Activated T-helper 1 cell treated with Interleukin-2 at 50 U/mL for 16 hours (primary cell): ENCODE measurements around the gene KL.

ENCODE experiments used
- DNase-seq: peaks from one replicate; pipeline ENCODE4 v3.0.0-alpha.2; 2020; ENCODE audit warnings: low read depth

KL gene

DNA sequence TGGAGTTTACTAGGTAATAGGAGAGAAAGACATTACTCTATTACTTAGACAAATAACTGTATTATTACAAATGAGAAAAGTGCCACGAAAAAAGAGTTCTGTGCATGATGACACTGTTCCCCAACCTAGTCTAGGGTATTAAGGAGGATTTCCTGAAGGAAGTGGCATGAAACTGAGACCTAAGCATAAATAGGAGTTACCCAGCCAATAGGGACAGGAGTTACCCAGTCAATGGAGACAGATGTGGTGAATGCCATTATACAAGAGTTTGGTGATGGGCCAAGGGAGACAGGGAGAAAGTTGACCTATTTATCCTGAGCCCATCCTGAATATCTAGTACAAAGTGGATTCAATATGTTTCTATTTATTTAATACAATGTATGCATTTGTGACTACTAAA is 65.4 kb downstream of the KL start:
- DNase-seq: no peak

DNA sequence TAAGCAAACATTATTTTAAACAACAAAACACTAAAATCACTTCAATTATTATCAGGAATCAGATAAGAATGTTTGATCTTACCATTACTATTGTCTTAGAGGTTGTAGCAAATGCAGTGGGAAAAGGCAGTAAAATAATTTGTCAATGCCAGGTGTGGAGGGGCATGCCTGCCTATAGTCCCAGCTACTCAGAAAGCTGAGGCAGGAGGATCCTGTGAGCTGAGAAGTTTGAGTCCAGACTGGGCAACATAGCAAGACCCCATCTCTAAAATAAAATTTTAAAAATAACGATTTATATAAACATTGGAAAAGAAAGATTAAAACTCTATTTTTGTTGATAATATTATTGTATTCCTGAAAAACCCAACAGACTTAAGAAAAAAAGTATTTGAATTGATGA is 66.8 kb downstream of the KL start:
- DNase-seq: no peak

DNA sequence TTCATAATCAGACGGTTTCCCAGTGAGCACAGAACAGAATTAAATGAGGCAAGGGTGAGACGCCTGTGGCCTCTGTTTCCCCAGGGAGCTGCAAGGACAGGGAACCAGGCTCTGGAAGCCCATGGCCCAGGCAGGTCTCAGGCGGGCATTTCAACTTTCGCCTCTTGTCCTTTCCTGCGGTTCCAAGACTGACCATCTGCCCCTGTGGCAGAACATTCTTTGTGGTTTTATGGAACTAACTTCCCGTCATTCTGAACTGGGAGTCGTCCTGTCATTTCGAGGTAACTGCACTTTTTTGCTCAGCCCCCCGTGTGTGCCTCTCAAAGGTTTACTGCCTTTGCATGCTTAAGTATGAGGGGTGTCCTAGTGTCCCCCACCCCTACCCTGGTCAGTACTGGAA is 70.9 kb downstream of the KL start:
- DNase-seq: no peak

DNA sequence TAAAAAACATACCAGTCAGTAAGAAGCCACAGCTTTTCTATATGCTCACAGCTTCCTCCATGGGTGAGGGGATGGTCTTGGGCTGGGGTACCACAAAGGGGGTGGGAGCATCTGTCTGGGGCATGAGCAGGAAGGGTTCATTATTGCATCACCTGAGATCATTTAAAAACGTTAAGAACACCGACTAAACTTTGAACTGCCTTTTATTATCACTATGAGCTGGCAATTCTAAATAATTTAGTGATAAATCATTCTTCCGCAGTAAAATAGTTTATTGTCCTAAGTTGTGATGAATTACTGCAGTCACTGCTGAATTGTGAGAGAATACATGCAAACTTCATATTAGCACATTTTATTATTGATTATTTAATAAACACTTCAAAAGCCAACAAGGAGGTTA is 71.6 kb downstream of the KL start:
- DNase-seq: no peak

DNA sequence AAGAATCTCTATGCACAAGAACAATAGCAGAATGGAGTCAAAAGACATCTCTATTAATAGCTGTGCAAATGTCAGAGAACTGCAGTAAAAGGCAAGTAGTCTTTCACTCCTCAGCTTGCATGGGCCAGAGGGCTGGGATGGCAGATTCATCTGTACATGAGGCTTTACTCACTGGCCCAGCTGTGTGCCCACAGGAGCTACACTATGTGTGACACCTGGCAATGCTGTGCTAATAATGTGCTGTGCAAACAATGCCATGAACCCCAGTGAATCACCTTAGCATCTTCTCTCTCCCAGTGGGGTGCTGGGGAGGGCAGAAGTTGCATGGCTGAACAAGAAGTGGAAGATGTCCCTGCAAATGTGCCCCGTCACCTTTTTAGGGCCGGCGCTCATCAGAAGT is 73.1 kb downstream of the KL start:
- DNase-seq: no peak

DNA sequence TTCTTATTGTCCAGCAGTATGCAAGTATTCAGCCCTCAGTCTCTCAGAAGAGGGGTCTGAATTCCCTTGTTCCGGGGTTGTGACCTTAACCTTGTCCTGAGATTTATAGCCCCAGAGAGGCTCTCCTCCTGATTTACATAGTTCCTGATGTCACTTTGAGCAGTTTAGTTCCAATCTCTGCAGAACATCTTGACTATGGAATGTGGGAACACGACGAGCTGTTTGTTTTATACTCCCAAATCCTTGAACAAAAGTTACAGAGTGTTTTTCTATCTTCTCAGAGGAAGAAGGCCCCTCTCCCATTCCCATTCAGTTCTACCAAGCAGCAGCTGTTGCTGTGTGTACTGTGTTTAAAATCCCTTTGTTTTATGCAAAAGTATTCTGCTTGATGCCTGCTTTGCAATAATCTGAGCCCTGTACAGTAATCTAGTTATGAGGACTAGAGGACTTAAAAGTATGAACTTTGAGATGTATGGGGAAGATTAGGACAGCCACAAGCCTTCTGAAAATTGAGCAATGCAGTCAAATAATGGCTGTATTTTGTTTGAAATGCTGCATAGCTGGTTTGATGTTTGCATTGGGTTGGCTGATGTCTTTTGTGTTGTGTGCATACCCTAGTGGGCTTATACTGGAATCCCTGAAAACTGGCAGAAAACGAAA is 74.7 kb downstream of the KL start:
- no peak for DNase-seq

DNA sequence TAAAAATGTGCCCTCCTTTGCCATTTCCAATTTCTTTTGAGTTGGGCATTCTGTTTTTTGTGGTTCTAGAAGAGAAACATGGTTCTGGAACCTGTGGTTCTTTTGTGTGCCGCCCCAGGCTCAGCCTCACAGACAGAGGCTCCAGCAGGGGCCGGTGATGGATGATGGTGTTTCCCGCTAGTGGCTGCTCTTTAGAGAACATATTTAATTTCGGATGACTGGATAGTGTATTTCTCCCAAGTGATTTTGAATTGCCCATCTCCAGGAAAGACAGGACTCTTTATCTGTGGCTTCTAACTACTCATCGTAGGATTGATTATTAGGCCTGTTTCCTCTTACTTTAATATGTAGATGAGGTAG is 75.2 kb downstream of the KL start:
- DNase-seq: no peak

DNA sequence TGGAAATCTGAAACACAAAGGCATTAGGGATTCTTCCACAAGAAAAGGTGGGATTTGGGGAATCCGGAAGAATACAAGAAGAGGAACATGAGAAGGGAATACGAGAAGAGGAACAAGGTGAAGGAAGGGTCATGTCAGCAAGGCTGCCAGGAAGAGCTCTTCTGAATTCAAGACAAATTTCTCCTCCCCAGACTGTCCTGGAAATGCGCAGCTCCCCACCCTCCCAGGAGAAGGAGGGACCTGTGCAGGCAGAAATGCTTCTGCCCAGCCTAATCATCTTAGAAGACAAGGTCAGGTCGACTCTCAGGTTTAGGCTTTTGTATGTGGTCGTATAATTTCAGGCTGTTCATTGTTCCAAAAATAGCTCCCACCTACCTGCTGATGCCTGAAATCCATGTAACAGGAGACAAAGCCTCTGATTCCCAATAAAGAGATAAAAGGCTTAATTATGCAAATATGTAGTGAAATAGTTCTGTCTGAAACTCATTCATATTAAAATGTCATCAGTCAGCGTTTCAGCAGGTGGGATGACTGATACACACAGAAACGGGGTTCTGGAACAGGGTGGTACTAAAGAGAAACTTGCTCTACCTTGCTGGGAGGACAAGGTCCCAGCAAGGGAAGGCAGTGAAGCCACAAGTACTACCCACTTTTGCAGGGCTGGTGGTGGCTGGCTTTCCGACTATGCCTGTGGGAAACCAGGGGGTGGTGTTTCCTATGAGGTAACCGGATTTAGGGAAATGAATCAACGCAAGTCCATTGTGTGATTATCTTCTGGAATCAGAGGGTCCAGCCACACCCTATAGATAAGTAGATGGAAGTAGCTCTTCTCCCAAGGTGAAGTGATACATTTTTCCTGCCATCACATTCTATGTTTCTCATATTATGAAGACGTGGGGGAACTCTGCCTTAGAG is 76.1 kb downstream of the KL start:
- DNase-seq: no peak

DNA sequence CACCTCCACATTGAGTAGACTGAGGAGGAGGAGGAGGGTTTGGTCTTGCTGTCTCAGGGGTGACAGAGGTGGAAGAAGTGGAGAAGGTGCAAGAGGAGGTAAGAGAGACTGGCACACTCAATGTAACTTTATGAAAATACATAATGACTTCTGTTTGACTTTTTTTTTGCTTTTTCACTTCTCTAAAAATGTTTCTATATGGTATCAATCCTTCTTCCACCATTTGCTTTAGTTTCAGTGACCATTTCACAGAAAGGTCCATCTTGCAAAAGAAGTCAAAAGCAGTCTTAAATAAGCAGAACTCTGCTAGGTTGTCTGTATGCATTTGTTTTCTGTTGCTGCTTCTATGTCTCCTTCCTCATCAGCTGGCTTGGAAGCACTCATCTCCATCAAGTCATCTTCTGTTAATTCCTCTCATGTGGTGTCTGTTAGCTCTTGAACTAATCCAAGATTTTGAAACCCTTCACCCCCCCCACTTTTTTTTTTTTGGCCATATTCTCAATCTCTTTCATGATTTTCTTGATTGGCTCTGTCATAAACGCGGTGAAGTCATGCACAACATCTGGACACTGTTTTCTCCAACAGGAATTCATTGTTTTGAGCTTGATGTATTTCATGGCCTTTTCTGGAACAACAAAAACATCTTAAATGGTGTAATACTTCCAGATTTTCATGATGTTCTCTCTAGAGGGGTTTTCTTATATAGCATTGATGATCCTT is 80.8 kb downstream of the KL start:
- DNase-seq: no peak

DNA sequence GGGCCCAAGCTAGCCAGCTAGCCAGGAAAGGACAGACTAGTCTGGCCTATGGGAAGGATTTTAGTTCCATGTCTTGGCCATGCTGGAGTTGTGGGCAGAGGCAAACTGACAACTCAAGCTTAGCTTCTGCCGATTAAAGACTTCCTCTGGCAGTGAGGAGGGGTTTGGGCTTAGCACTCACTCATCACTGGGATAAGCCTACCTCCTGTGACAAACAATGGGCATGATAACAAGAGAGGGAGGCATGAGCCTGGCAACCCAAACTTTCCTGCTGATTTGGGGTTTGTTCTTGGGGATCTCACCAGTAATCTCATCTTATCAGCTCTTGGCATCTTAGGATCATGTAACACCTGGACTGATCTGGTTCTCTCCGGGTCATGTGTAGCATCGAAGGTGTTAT is 83.6 kb downstream of the KL start:
- DNase-seq: no peak

DNA sequence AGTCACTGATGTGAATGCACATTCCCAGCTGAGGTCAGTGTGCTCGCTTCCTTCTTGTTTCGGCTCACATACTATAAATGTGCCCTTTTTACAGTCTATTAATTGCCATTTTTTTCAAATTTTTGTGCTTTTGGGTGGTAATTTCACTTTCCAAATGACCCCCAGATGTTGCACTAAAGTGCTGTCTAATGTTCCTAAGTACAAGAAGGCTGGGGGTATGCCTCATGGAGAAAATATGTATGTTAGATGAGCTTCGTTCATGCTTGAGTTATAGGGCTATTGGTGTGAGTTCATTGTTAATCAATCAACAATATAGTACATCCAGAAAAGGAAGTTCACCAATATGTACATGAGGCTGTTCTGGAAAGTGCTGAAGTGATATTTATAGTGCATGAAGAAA is 84.7 kb downstream of the KL start:
- no peak for DNase-seq

DNA sequence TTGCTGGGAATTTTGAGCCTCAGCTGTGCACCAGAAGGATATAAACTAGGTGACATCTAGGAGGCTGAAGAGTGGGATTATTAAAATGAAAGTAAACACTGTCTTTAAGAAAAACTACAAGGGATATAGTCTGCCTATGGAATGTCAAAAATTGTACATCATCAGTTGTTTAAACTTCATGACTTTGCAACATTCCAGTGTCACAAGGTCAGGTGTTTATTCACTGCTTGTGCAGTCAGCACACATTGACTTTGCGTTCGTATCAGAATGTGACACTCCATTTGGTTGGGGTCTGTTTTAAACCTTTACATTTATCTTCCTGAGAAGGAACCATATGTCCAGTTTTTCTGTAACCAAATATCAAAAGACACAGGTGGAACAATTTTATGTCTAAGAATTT is 85.6 kb downstream of the KL start:
- no peak for DNase-seq

DNA sequence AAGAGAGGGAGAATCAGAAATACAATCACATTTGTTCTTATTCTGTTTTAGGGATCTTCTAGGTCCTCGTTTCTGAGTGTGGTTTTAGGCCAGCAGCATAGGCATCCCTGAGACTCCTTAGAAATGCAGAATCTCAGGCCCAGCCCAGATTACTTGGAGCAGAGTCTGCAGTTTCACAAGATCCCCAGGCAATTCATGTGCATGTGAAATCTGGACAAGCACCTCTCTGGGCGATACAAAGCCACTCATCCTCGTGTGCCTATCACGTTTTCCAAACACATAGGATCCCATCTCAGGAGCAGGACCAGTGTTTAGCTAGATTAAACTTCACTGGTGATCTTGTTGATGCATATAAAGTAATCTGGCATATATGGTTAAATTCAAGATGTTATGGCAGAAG is 87.2 kb downstream of the KL start:
- no peak for DNase-seq

DNA sequence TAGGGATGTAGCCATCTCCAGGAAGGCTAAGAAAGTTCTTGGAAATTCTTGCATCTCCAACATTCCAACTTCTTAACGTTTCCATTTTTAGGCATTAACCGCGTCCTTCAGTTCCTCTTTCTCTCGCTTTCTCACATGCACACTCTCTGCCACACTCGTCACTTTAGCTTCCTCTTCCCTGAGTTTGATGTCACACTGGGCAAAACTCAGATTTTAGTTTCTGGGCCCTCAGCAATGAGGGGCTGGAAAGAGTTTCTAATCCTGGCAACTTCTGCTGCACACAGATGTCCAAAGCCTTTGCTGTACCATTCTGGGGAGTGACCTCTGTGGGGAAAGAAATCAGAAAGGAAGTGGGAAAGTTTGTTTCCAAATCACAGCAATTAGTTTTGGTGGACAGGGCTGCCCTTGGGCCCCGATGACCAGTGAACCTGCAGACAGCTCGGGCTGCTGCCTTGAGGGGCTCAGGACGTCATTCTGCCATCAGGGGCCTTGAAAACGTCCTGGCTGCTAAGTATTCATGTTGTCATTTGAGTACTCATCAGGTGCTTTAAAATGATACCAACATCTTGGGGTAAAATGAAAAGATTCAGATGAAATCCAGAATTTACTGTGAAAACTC is 89.3 kb downstream of the KL start:
- no peak for DNase-seq

DNA sequence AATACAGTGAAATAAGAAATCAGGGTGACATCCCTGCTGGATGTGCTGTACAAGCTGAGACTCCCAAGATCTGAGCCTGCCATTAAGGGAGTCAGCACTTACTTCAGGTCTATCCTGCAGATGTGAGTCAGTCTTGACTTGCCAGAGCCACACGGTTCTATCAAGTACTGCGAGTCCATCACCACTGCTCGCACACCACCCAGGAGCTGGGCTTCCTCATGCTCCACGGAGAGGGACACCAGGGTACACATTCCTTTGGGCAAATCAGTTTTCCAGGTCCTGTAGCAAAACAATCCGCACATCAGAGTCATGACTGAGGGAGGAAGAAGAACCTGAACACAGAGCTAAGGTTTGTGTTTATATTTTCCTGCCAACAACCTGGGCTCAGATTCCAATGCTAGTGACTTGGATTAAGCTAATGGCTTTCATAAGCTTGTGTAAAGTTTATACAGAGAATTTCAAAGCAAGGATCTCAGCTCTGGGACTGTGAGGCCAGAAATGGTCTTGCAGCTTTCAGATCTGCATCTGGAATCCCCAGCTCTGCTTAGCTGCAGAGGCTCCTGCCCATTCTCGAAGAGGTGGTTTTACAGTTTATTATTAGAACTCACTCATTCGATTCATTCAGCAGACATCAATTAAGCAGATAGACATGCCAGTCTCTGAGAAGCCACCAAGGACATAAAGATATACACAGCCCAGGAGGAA is 90.6 kb downstream of the KL start:
- DNase-seq: no peak

DNA sequence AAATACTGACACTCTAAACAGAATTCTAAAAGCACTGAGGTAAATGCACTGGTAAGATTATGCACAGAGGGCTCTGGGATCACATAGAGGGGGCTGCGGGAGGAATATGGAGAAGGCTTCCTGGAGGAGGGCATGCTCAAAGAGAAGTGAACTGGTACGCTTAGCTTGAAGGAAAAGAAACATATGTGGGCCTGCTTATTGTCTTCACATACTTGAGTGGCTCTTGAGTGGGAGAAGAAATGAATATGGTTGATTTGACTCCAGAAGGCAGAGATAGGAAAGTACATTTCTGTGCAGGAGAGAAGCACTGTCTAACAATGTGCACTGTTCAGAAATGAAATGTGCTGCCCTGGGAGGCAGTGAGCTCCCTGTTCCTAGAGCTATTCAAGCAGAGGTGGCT is 91.1 kb downstream of the KL start:
- no peak for DNase-seq

DNA sequence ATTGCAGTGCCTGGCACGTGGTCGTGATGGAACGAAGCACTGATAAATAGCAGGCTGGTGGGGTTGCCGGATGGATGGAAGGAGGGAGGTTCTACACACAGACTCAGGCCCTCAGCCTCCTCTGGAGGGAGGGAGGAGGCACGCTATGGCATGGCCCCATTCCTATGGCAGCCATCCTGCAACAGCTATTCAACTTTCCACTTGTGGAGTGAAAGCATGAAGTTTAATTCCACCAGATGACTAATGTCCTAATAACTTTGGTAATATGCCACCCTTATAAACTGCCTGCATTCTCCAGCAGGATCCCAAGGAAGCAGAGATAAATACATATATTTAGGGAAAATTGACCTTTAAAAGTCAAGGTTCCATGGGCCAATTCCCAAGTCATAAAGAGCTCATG is 92.4 kb downstream of the KL start:
- DNase-seq: no peak

DNA sequence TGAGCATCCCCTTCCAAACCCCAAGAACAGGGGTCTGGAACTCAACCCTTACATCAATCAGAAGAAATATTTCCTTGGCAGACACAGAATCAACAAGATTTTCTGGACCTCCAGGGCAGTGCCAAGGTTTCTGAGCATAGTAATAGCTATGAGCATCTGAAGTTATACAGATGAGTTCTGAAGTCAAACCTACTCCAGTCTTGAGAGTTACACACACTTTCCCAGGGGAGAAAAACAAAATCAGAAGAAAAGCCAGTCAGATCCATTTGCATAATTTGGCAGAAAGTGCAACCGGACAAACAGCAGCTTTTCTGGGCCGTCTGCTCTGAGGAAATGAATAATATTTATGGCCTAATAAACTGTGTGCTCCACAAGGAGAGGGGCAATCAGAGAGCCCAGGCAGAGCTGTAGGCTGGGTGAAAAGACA is 93.1 kb downstream of the KL start:
- DNase-seq: no peak

DNA sequence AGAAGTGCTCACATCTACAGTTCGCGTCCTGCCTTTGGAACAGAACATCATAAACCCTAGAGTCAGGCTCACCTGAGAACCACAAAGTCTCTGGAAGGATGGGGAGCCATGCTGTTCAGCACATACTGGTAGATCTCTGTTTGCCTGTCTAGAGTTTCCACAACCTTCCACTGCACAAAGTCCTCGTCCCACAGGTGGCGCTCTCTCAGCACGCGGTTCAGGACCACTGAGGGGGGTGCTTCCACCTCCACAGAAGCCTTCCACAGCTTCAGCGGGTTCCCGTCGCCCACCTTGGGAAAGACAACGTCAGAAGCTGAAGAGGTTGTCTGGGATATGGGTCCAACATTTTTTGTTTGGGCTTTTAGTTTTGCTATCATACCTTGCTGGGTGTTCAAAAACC is 93.6 kb downstream of the KL start:
- DNase-seq: no peak

DNA sequence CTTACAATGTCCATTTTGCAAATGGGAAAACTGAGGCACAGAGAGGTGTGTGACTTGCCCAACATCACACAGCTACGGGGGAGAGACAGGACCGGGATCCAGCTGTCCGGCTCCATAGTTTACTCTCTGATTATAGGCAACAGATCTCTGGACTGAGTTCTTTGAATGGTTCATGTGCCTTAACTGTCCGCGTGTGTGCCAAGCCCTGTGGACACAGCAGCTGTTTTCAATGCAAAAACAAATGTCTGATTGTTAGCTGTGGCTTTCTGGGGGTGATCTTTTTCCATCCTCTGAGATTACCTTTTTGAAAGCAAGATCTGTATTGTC is 94.1 kb downstream of the KL start:
- no peak for DNase-seq

DNA sequence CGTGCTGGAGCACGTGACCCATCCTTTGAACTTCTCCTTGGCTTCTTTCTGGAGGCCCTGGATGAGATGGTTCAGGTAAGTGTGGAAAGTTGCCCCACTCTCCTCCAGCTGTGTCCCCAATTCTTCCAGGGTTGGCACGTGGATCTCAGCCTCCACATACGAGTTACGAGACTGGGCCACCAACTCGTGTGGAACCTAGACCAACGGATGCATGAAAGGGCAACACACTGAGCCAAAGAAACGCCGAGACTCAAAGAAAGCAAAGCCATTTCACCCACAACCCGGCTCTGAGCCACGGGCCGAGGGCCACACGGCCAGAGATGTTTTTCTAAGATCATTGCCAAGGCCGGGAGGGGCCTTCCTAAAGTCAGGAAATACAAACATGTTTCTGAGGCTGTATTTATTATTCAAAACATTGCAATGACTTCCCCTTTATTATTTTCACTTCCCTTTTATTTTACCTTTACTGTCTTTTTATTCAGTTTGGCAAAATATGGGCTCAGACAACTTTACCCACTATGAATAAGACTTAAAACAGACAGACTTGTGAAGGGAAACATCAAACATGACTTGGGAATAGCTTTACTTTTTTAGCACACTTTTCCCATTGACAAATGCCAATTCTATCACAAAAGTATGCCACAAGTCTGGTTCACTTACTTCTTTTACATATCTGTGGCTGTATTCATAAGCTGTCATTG is 94.6 kb downstream of the KL start:
- DNase-seq: no peak
